Hippocampal formation (tissue), 2 donors: ENCODE measurements around the gene SLC41A3.
"Not testable (repeated sequence)": the region's sequence is repeated elsewhere in the genome, so short reads cannot be mapped to it uniquely, and the experiment has no call there.

Experiments used
- DNase-seq, 2 donors: peaks; one replicate each; lab custom pipeline; 2025; lab: John Stamatoyannopoulos, UW

SLC41A3 gene

DNA sequence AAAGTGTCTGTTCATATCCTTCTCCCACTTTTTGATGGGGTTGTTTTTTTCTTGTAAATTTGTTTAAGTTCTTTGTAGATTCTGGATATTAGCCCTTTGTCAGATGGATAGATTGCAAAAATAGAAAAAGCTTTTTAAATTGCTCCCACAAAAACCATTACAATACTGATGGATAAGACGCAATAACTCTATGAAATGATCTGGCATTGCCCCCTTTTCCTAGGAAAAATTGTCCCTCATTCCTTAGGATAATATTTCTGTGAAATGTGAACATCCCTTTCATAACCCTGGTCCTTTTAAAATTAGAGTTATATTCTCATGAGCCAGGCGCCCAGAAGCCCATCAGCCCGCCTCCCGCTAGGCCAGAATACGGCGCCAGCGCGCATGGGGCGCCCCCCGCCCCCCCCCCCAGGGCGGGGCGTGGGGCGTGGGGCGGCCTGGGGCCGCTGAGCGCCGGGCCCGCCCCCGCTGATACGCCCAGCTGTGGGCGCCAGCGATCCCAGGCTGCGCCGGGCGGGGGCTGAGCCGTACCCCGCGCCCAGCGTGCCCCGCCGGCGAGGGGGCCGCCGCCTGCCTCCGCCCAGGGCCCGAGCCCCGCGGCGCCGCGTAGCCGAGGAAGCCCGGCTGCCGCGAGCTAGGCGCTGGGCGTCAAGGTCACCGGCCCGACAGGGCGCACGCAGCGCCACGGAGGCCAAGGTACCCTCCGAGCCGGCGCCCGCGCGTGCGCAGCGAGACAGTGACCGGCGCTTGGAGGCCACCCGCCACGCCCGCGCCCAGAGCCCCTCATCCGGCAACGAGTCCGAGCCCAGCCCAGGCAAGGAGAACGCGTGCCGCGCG is 126.0 kb downstream of the SLC41A3 start:
- DNase-seq, result no peak

DNA sequence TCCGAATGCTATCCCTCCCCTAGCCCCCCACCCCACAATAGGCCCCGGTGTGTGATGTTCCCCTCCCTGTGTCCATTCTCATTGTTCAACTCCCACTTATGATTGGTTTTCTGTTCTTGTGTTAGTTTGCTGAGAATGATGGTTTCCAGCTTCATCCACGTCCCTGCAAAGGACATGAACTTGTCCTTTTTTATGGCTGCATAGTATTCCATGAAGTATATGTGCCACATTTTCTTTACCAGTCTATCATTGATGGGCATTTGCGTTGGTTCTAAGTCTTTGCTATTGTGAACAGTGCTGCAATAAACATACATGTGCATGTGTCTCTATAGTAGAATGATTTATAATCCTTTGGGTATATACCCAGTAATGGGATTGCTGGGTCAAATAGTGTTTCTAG is 126.9 kb downstream of the SLC41A3 start:
- DNase-seq, result not testable (repeated sequence)
